Stomach (tissue), 9 donors: ENCODE measurements around the gene PHF20. TPM values are rescaled to one million over a fixed set of nuclear protein-coding genes. Genes with fewer than 3 reads are reported as not detected.

Experiments used
- DNase-seq, 2 donors: peaks; one replicate each; pipeline versions ENCODE4 v3.0.0 to v3.0.0-alpha.2; 2013 to 2019
- H3K27ac ChIP-seq, 5 donors: fragments of 200-600 bp in 4 of 5; sonication (generic) in 4 of 5; one replicate each; pipeline ENCODE4 v1.5.1; 2013 to 2019; ENCODE audit warnings: mild to moderate bottlenecking in 1 of 5, moderate library complexity in 1 of 5
- H3K27me3 ChIP-seq, 3 donors: fragments of 200-600 bp; sonication (generic); one replicate each; pipeline ENCODE4 v1.5.1; 2017 to 2019; ENCODE audit warnings: mixed run types in 1 of 3
- H3K36me3 ChIP-seq, 4 donors: fragments of 200-600 bp; sonication (generic); 1 replicate in 3 of 4; 2 replicates in 1 of 4; pipeline ENCODE4 v1.5.1; 2016 to 2019
- H3K4me1 ChIP-seq, 4 donors: fragments of 200-600 bp; sonication (generic); one replicate each; pipeline ENCODE4 v1.5.1; 2016 to 2019
- H3K4me3 ChIP-seq, 4 donors: fragments of 200-600 bp; sonication (generic) in 3 of 4; one replicate each; pipeline ENCODE4 v1.5.1; 2016 to 2019; ENCODE audit warnings: mild to moderate bottlenecking in 1 of 4
- H3K9me3 ChIP-seq, 4 donors: fragments of 200-600 bp; sonication (generic); one replicate each; pipeline ENCODE4 v1.5.1; 2016 to 2019
- EP300 ChIP-seq: sonication (generic); formaldehyde crosslinking; IDR thresholded peaks from one replicate; pipeline ENCODE4 v1.6.1; 2017; ENCODE audit warnings: antibody characterized with exemption
- POLR2A ChIP-seq, 4 donors: fragments of 450-650 bp; IDR thresholded peaks; one replicate each; pipeline ENCODE4 v1.6.1; 2016; ENCODE audit warnings: antibody characterized with exemption in 4 of 4, control low read depth in 2 of 4, mild to moderate bottlenecking in 1 of 4, moderate library complexity in 1 of 4
- POLR2AphosphoS5 ChIP-seq, 3 donors: sonication (generic); formaldehyde crosslinking; IDR thresholded peaks; one replicate each; pipeline ENCODE4 v1.6.1; 2016; ENCODE audit warnings: antibody characterized with exemption in 3 of 3
- WGBS, 5 donors: extraction: QIAGEN DNeasy Blood & Tissue Kit in 3 of 5; methylation state at CpG; one replicate each; pipeline versions ENCODE4 v1.1.5 to v1.1.7; 2013 to 2018; 5-methylcytosine and 5-hydroxymethylcytosine counted together
- intact Hi-C: fragments of 100-400 bp; cut with DNase I; formaldehyde crosslinking; loops from one replicate; pipeline ENCODE4 v1.15.1; 2023; ENCODE audit warnings: low total_unique reads
- polyA plus RNA-seq, 3 donors: library from polyadenylated mRNA; stranded (reverse); fragments of 200-250 nt; gene quantifications; one replicate each; pipeline ENCODE4 v1.2.3, GENCODE V29; 2013
- total RNA-seq, 5 donors: library from RNA; depleted of rRNA; stranded (reverse); fragments of >200 nt; gene quantifications; one replicate each; pipeline versions ENCODE4 v1.1.0 to v1.2.3, GENCODE V29; 2014 to 2016
- TF ChIP-seq, protein P1 (sequence below), 7 experiments: fragments of 450-650 bp in 4 of 7; fragments of 200-600 bp in 3 of 7; sonication (generic) in 3 of 7; IDR thresholded peaks; one replicate each; pipeline ENCODE4 v1.5.1; 2016 to 2019; ENCODE audit warnings: antibody characterized with exemption in 7 of 7, control low read depth in 2 of 7, mild to moderate bottlenecking in 1 of 7
- donor health status: healthy with polysubstance abuse.
- donor health status: Bipolar disorder and iron deficiency.
- donor health status: healthy.

The PHF20 gene
- total and polyA plus RNA-seq, 8 donors: 18.3 to 135 (median 31.5) TPM

DNA sequence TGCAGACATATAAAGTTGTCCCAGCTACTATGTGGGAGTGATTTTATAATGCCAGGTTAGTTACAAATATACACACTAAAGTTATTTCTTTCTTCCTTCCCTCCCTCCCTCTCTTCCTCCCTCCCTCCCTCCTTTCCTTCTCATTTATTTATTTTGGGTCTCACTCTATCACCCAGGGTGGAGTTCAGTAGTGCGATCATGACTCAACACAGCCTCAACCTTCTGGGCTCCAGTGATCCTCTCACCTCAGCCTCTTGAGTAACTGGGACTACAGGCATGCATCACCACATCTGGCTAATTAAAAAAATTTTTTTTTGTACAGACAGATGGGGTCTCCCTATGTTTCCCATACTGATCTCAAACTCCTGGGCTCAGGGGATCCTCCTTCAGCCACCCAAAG lies 59.2 kb downstream of the PHF20 start:
- 41 to 74% (median 70%) methylated on average over 1 of the region's 1 CpG for WGBS, 5 donors

GRCh38 chr20:35831971-35832370 lies 60.2 kb downstream of the PHF20 start:
- intact Hi-C loops: no loop called here
- Histone ChIP-seq H3K4me1 (peaks cover 6 to 31% (median 18%) of the 10 kb centered on the region in 4 donors), H3K36me3 (no peaks in the 10 kb centered on the region), H3K27me3 (no peaks in the 10 kb centered on the region), H3K4me3 (no peak overlapping the region), H3K27ac (no peak overlapping the region), H3K9me3 (no peaks in the 10 kb centered on the region)
- WGBS, 5 donors: 88 to 96% (median 92%) methylated on average over 2 of the region's 2 CpGs
- TF ChIP-seq, protein P1, sequence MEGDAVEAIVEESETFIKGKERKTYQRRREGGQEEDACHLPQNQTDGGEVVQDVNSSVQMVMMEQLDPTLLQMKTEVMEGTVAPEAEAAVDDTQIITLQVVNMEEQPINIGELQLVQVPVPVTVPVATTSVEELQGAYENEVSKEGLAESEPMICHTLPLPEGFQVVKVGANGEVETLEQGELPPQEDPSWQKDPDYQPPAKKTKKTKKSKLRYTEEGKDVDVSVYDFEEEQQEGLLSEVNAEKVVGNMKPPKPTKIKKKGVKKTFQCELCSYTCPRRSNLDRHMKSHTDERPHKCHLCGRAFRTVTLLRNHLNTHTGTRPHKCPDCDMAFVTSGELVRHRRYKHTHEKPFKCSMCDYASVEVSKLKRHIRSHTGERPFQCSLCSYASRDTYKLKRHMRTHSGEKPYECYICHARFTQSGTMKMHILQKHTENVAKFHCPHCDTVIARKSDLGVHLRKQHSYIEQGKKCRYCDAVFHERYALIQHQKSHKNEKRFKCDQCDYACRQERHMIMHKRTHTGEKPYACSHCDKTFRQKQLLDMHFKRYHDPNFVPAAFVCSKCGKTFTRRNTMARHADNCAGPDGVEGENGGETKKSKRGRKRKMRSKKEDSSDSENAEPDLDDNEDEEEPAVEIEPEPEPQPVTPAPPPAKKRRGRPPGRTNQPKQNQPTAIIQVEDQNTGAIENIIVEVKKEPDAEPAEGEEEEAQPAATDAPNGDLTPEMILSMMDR (IDR thresholded peaks at IDR 0.05): no peak
- TF ChIP-seq POLR2AphosphoS5 (IDR thresholded peaks at IDR 0.05) (no peak), EP300 (no peak), POLR2A (IDR thresholded peaks at IDR 0.05) (no peak)
- no peak for DNase-seq

More for the DNA sequence above, 59.2 kb downstream of the PHF20 start:
- no peak overlapping the region for H3K27ac ChIP-seq
- no peaks in the 10 kb centered on the region for H3K27me3 ChIP-seq
- no peak for TF ChIP-seq POLR2A (IDR thresholded peaks at IDR 0.05)
- TF ChIP-seq EP300: no peak
- no peak for TF ChIP-seq POLR2AphosphoS5 (IDR thresholded peaks at IDR 0.05)
- TF ChIP-seq, protein P1 (IDR thresholded peaks at IDR 0.05): no peak
- peaks cover 7 to 38% (median 20%) of the 10 kb centered on the region in 4 donors for H3K4me1 ChIP-seq
- no peak for DNase-seq
- H3K9me3 ChIP-seq: no peaks in the 10 kb centered on the region
- H3K4me3 ChIP-seq: no peak overlapping the region
- intact Hi-C loops: no loop called here
- no peaks in the 10 kb centered on the region for H3K36me3 ChIP-seq

DNA sequence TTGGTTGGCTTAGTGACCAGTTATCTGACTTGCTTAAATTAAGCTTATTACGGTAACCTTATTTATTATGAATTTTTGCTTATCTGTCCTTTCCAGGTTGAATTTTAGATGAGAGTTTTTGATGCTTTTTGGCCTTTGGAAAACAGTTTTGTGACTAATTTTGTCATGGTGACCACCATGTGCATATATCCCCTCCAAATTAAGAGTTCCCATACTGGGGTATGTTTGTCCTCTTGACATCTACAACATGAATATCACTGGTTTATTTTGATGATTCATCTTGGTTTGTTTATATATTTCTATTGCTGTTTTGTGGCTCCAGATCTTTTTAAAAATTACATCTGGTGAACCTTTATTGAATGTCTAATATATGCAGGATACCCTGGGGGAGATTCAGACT lies 61.4 kb downstream of the PHF20 start:
- Histone ChIP-seq H3K4me3 (no peak overlapping the region), H3K27ac (no peak overlapping the region), H3K4me1 (peaks cover 6 to 35% (median 18%) of the 10 kb centered on the region in 4 donors), H3K36me3 (no peaks in the 10 kb centered on the region), H3K27me3 (no peaks in the 10 kb centered on the region), H3K9me3 (no peaks in the 10 kb centered on the region)
- intact Hi-C loops: no loop called here
- TF ChIP-seq EP300: no peak
- TF ChIP-seq POLR2A (IDR thresholded peaks at IDR 0.05): no peak
- TF ChIP-seq POLR2AphosphoS5 (IDR thresholded peaks at IDR 0.05): no peak
- TF ChIP-seq, protein P1 (IDR thresholded peaks at IDR 0.05): no peak
- 94 to 100% (median 97%) methylated on average over 1 of the region's 1 CpG for WGBS, 5 donors
- DNase-seq: no peak

DNA sequence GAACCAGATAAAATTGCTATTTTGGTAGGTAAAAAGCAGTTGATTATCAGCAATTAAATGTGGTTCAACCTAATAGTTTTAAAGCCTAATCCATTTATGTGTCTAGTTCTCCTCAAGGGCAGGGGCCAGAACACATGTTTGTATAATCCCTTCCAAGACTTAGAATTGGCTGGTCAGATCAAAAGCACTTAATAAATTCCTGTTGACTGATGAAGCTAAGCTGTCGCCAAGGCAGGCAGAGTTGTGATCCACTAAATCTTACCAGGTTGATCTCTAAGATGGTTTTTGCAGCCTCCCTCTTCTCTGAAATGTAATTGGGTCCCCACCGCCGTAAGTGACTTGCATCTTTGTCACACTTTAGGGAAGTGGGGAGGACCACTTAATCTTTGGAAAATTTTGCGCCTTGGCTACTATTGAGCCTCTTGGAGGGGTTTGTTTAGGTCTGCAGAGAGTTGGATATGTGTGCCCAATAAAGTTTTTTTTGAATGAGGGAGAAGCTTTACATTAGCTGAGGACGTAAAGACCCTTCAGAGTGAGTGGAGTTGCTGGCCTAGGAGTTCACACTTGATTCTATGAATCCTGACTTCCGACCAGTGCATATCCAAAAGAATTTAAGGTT lies 65.9 kb downstream of the PHF20 start:
- TF ChIP-seq POLR2A (IDR thresholded peaks at IDR 0.05): no peak
- TF ChIP-seq, protein P1 (IDR thresholded peaks at IDR 0.05): no peak
- TF ChIP-seq POLR2AphosphoS5 (IDR thresholded peaks at IDR 0.05): no peak
- TF ChIP-seq EP300: no peak

More for the DNA sequence above, 65.9 kb downstream of the PHF20 start:
- Histone ChIP-seq H3K36me3 (peaks cover 5 to 14% (median 8%) of the 10 kb centered on the region in 4 donors), H3K4me3 (no peak overlapping the region), H3K27ac (no peak overlapping the region), H3K9me3 (peaks cover 0 to 9% (median 2%) of the 10 kb centered on the region in 4 donors), H3K4me1 (peaks cover 6 to 21% (median 13%) of the 10 kb centered on the region in 4 donors), H3K27me3 (no peaks in the 10 kb centered on the region)
- WGBS, 5 donors: 72 to 89% (median 77%) methylated on average over 6 of the region's 6 CpGs
- DNase-seq: no peak
- intact Hi-C loops: no loop called here
